8988T (cell line): ENCODE results near the gene CNOT1.

Experiments
- DNase-seq: peaks from one replicate; pipeline ENCODE4 v3.0.0; 2011

Gene CNOT1

DNA sequence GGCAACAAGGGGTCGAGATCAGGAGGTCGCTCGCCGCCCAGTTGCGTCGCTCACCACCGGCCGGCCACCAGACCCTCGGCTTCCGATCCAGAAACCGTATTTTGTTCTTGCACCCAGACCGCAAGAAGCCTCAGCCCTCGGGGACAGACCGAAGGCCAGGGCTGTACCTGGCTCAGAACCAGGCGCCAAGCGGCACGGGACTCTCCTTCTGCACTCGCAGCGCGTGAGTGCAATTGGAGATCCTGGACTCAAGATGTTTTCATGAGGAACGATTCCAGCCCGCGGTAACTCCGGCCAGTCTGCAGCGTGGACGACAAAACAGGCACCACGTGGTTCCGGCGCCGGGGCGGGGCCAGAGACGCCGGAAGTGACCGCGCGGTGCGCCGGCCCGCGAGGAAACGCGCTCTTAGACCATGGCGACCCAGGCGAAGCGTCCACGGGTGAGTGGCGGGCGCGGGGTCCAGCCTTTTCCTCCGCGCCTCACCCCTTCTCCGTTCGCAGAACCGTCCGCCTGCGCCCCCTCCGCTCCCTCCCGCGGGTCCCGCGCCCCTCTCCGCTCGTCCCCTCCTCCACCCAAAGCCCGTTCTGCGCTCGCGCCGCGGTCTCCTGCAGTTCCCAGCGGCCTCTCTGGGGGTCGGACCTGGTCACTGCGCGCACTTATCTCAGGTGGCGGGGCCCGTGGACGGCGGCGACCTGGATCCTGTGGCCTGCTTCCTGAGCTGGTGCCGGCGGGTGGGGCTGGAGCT, 114.3 kb downstream of the CNOT1 start, which contains the start of gene SETD6:
TSS of gene SETD6 (plus strand) at position 393 of the 746 bp plus-strand sequence. CDS start at position 414, 21 bp downstream.
- peak; percentile 95 for DNase-seq

DNA sequence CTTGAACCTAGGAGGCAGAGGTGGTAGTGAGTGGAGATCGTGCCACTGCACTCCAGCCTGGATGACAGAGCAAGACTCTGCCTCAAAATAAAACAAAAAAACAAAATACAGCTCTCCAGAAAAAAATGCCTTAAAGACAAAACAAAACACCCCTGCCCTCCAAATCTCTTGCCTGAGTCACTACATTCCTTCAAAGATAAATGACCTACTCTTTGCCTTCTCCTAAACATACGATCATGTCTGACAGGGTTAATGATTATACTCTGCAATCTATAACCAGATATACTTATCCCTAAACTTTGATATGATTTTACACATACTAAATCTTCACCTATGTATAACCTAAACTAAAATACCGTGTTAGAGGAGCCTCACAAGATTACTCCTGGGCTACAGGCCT, 115.8 kb downstream of the CNOT1 start:
- no peak for DNase-seq

DNA sequence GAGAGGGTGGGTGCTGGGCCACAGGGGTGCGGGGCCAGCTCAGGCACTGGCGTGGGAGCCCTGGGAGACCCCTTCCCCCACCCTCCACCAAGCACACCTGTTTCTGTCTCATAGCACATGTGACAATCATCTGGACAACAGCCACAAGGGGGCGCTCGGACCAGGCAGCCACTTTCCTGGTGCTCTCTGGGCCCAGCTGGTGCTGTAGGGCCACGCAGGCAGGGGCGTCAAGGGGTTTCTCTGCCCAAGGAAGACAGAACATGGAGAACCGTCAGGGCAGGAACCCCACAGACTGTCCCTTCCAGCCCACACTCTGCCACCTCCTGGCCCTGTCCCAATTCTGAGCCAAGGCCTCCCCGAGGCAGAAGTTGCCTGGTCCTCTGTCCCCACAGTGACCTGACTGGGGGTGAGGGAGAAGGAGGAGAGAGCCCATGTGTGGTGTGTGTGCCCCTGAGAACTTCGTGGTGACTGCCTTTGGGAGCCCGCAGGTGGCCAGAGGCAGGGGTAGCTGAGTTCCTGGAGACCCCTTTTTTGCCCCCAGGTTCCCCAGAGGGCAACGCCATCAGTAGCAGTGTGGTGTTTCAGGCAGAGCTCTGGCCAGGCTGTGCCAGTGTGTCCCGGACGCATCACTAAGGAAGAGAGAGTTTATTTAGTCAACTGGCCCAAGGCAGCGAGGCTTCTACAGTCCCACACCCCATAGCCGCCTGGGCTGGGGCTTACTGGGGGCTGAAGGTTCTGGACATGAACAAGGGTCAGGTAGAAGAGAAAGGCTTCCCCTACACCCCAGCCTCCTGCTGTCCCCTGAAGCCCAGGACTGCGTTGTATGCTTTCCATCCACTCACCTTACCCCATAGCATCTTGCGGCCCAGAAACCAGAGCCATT, 117.5 kb downstream of the CNOT1 start:
- peak; percentile 78 for DNase-seq

DNA sequence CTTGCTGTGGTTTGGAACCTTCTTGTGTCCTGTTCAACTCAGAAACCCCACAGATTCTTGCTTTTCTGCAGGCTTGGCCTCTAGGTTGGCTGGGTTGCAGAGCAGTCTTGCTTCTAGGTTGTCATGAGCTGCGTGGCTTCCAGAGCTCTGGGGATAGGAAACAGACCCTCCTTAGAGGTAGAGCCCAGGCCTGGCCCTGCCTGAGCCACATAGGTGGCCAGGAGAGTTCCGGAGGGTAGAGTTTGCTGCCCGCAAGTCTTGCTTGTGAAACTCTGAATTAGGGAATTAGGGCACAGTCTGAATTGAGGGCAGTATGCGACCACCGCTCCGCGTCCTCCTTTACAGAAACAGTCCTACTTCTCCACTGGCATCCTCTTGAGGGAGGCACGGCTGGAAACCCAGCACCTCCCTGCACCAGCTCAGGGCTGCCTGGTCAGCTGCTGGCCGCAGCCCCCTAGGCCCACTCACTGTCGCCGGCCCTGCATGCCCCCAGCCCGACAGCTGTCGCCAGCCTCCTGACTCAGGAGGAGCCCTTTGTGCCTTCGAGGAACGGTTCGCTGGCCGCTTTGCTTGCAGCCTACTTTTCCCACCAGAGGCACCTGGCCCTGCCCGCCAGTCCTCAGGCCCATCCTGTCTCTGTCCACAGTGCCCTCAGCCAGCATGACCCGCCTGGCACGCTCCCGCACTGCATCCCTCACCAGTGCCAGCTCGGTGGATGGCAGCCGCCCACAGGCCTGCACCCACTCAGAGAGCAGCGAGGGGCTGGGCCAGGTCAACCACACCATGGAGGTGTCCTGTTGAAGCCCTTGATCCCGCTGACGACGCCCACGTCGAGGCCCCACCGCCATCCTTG, 118.6 kb downstream of the CNOT1 start:
- DNase-seq = no peak

DNA sequence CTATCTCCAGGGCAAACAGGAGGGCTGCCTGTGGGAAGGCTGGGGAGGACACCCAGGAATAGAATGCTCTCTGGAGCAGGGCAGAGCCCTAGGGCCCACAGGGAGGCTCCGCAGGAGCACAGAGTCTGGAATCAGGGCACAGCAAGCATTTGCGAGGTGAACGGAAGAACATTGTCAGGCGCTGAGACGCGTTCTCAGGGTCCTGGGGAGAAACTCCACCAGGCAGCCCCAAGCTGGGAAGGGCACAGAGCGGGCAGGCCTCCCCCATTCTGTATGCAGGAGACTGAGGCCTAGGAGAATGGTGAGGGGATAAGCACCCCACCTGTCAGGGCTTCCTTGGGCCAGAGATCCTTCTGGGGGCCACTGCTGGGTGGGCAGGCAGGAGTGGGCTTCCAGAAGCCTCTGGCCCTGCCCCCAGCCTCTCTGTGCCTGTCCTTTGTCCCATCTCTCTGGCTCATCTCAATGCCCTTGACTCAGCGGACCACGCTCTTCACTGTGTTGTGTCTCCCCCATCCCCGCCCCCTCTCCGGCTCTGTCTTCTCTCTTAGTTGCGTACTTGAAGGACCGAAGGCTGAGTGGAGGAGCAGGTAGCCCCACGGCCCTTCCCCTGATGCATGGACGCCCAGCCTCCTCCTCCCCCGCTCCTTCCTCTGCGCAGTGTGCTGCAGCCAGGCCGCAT, 119.4 kb downstream of the CNOT1 start:
- DNase-seq = no peak

DNA sequence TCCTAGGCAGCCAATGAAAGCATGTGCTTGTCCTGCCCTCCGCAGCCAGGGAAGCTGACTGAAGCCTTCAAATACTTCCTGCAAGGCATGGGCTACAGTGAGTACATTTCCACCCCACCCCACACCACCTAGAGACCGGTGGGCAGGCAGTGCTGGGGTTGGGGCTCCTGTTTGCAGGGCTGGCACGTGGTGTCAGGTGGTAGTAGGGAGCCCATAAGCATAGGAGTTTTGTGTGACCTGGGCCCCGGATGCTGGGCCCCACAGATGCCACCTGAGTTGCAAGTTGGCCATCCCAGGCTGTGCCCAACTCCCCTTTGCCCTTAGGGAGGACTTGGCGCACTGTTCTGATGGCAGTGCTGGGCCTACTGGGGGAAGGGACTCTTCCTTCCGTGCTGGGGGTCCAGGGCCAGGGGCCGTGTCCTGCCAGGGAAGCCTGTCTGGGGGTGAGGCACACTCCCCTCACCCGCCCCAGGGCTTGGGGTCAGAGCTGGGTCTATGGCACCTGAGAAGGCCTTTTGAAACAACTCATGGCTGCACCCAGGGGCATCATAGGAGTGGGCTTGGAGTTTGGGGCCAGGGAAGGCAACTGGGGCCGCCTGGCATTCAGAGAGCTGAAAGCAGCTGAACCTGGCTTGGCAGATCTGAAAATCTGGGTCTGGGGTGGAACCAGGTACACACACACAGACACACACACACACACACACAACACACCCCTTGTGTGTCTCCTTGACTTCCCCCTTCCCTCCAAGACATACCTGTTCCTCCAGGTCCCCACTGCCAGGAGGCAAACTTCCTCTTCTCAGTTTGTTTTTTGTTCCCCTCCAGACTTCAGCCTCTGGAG, 120.2 kb downstream of the CNOT1 start:
- no peak for DNase-seq

DNA sequence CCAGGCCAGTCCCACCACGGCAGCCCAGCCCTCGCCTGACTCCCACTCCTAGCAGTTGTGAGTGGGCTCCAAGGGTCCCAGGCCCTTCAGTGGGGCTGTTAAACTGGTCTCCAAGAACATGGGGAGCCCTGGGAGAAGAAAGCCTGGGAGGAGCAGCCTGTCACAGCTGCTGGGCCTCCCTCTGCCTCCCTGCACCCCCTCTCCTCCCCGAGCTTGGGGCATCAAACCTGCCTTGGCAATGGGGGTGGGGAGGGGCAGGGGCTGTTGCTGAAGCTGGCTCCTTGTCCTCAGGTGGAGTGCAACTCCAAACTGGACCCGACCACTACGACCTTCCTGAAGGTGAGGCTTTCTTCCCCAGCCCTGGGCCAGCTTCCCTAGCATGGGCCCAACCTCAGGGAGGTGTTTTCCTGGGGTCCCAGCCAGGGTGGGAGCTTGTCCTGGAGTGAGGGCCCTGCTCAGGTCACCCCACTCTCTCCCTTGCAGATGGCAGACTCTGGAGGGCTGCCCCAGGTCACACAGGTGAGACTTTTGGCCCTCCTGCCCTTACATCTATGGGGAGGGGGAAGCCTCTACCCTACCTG, 120.9 kb downstream of the CNOT1 start:
- no peak for DNase-seq

DNA sequence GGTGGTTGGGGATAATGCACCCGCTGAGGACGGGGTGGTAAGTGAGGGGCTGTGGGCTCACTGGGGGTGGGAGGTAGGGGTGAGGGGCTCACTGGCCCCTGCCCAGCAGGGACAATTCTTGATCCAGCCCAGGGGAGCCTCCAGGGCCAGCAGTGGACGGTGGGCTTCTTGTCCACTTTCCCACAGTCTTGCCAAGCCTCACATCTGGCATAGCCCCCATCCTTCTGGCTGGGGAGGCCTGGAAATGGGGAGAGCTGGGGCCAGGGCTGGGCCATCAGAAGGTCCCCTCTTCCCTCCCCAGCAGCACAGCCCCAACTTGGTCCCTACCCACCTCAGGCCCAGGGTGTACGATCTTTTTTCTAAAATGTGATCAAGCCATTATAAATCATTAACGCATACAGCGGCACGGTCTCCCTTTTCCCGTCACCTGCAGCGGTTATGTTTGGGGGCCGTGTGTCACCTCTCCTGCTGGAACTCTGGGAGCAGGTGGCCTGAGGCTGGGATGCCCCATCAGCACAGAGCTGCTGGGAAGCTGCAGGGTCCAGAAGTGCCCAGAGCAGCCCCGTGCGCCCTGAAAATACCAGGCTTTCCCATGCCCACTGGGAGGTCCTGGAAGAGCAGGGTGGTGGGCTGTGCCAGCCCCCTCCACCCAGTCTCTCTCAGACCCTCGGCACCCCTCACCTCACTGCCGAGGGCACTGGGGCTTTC, 121.5 kb downstream of the CNOT1 start:
- no peak for DNase-seq

DNA sequence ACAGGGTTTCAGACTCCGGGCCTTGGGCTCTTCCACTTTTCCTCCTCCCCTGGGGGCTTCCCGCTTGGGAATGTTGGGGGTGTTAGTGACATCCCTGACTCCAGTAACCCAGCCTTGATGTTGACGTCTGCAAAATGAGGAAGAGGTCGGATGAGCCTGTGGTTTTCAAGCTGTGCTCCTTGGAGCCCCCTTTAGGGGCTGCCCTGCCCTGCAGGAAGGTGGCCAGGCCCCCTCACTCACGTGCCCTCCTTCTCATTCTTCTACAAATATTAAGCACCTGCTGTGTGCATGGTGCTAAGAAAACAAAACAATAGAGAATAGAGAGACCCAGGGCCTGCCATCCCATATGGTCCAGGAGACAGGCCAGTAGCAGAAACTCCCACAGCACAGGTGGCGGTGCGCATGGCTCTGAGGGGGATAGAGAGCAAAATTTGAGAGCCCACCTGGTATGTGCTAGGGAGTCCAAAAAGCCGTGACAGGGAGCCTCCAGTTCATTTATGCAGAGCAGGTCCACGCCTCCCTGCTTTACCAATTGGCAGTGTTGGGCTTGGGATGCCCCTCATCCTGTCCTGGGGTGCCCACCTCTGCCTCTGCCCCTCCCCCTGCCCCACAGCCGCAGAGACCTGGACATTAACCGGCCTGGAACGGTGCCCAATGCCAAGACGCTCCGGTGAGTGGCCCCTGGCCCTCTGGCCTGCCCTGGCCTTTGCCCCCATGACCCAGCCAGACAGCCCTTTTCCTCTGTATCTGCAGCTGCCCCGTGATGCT, 122.2 kb downstream of the CNOT1 start:
- DNase-seq = no peak

DNA sequence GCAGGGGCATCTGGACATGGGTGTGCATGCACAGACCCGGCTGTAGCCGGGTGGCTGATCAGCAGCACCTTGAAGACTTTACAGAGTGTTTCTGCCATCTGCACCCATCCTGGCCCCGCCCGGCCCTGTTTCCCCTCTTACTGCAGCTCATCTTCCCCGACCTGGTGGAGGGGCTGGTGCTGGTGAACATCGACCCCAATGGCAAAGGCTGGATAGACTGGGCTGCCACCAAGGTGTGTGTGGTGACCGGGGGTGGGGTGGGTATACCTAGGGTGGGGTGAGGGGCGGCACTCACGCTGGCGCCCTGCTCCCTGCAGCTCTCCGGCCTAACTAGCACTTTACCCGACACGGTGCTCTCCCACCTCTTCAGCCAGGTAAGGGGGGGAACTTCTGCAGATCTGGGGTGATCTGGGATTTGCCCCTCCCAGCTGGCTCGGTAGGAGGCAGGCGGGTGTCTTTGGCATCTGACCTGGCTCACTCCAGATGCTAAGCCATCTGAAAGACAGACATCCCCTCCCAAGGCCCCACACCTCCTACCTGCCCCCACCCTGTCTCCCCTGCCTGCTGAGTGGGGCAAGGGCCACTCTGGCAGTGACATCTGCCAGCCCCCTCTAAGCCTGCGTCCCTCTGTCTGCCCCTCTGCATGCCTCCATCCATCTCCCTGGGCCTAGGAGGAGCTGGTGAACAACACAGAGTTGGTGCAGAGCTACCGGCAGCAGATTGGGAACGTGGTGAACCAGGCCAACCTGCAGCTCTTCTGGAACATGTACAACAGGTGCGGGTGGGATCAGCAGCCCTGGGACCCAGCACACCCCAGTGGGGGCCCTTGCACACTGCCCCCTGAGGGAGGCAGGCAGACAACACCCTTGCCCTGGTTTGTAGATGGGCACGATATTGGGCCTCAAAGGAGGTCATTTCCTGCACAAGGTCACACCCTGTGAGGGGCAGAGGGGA, 123.1 kb downstream of the CNOT1 start:
- no peak for DNase-seq

DNA sequence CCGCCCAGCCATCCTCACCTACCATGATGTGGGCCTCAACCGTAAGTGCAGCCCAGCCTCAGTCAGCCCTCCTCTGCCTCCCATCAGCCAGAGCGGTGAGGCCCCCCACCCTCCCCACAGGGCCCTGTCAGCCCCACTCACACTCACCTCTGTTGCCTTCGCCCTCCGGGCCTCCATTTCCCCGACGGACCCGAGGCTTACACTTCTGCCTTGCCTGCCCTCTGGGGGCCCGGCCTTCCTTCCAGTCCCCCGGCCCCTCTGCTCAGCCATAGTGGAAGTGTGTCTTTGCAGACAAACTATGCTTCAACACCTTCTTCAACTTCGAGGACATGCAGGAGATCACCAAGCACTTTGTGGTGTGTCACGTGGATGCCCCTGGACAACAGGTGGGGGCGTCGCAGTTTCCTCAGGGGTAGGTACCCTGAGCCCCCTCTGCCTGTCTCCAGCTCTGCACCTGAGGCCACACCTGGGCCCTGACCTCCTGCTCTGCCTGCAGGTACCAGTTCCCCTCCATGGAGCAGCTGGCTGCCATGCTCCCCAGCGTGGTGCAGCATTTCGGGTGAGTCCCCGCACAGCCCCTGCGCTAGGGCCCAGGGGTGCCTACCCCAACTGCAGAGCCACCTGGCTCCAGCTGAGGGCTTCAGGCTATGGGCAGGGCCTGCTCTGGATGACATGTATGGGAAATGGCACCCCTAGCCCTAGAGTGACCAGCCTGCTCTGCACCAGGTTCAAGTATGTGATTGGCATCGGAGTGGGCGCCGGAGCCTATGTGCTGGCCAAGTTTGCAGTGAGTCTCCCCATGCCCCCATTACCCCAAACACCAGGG, 125.5 kb downstream of the CNOT1 start:
- no peak for DNase-seq

DNA sequence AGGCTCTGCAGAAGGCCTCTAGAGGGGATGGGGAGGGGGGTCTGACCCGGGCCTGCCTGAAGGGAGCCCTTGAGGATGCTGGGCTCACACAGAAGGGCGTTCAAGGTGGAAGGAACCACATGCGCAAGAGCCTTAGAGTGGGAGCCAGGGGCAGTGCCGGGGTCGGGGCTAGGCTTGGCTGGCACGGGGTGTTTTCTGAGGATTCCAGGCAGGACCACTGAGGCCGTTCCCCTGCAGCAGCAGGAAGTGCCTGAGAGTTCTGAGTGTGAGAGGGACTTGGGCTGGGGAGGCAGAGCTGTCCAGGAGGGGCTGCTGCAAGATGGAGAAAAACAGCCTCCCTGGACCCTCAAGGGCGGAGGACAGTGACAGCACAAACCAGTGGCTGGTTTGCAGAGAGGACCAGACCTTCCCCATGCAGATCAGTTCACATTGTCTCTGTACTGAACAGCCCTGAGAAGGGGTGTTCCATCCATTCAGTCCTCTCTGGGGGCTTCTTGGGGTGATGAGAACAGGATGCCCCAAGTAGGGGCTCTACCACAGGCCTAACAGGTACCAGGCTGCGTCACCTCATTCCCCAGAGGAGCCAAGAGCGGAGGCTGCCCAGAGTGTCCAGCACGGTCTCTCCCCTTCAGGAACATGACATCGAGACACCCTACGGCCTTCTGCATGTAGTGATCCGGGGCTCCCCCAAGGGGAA, 126.3 kb downstream of the CNOT1 start:
- no peak for DNase-seq

DNA sequence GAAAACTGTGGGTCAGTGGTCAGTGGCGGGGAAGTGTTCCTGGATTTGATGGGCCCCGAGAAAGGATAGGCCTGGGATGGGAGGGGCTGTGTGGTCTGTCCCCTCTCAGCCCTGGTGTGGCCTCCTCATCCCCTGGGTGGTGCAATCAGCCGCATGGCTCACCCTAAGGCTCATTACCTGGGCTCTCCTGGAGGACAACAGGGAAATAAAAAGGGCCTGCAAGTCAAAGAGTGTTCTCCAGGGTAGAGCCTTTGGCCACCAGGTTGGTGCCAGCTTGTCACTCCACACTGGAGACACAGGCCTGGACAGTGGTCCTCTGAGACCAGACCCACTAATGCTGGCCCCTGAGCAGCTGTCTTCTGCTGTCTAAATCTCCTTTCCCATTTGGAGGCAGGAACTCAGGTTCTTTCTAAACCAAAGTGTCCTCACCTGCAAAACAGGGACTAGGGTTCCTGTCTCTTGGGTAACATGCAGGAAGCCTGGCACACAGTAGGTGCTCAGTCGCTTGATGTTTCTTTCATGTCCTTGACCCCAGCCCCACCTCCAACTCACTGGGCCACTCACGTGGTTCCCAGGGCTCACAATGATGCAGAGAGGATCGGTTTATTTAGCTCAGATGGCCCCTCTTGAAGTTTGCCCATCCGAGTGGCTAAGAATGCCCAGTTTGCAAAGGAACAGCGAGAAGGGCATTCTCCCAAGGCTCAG, 127.3 kb downstream of the CNOT1 start:
- DNase-seq = no peak

DNA sequence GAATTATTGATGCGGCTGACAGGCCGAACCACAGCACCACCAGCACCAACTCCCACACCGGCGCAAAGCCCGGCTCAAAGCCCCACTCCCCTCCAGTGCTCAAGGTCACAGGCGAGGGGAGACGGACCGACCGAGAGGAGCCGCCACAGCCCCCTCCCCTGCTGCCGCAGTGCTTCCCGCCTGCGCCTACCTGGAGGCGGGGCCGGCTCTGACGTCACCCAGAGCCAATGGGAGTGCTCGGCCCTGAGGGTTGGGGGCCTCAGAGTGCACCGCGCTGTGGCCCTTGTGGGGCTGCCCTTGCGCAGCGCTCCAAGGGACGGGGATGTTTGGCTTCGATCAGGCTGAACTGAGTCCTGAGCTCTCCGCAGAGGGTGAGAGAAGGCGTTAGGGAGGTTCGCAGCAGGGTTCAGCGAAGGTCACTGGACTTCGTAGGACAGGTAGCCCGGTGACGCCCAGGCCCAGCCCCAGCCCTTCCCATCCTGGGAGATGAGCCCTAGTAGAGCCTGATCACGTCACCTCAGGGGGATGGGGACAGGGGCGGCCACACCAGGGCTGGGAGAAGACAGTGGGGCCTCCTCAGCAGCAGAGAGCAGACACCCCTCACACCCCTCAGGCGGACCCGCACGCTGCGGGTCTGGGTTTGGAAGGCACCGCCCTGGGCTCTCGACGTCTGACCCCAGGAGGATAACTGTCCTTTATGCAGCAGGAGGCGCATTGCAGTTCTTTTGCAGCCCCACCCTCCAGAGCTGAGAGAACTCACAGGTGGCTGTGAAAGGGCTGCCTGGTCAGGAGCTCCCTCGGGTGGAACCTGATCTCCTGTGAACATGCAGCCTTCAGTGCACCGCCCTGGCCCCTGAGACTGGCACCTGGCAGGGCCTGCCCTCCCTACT, 128.1 kb downstream of the CNOT1 start:
- no peak for DNase-seq
